Activated CD4-positive, alpha-beta T cell treated with anti-CD3 and anti-CD28 coated beads, Interleukin-2, amount 50 U/mL, for 4 hours (primary cell): ENCODE measurements around the gene TAS2R1.

ENCODE experiments used
- DNase-seq, 2 experiments: peaks; one replicate each; pipeline ENCODE4 v3.0.0-alpha.2; 2020

Gene TAS2R1, protein sequence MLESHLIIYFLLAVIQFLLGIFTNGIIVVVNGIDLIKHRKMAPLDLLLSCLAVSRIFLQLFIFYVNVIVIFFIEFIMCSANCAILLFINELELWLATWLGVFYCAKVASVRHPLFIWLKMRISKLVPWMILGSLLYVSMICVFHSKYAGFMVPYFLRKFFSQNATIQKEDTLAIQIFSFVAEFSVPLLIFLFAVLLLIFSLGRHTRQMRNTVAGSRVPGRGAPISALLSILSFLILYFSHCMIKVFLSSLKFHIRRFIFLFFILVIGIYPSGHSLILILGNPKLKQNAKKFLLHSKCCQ

GRCh38 chr5:9630251-9630650 lies at the start of gene TAS2R1:
TAS2R1 (minus strand) TSS chr5:9630351; CDS start chr5:9630032, 319 bp downstream.
- DNase-seq = no peak

- DNase-seq = no peak
These were observed 40.2 kb upstream of the TAS2R1 start for GRCh38 chr5:9670371-9670770.

DNA sequence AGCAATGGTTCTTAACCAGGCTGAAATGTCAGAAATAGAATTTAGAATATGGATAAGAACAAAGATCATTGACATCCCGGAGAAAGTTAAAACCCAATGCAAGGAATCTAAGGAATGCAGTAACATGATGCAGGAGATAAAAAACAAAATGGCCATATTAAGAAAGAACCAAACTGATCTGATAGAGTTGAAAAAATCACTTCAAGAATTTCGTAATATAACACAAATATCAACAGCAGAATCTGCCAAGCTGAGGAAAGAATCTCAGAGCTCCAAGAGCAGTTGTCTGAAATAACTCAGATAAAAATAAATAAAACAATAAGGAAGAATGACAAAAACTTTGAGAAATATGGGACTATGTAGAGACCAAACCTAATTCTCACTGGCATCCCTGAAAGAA lies 37.8 kb upstream of the TAS2R1 start:
- no peak for DNase-seq

- DNase-seq = no peak
These were observed 33.7 kb upstream of the TAS2R1 start for GRCh38 chr5:9663891-9664290.

GRCh38 chr5:9661316-9662015 lies 31.3 kb upstream of the TAS2R1 start:
- DNase-seq = no peak

GRCh38 chr5:9658706-9659105 lies 28.6 kb upstream of the TAS2R1 start:
- DNase-seq = no peak

GRCh38 chr5:9657819-9658218 lies 27.7 kb upstream of the TAS2R1 start:
- DNase-seq = no peak

DNA sequence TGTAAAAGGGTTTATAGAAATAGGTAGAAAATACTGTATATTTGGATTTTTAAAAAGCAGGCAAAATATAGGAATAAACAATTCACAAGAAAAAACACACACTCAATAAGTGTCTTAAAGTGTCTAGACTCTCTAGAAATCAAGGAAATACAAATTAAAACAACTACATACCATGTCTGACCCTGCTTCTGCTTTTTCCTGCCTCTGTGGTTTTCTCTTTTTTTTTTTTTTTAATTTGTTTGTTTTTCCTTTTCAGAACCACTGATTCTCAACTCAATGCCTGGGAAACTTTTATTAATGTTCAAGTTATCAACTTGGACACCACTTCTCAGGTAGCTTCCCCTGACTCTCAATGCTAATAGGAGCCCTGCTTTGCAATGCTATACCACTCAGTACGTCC lies 25.5 kb upstream of the TAS2R1 start:
- no peak for DNase-seq

DNA sequence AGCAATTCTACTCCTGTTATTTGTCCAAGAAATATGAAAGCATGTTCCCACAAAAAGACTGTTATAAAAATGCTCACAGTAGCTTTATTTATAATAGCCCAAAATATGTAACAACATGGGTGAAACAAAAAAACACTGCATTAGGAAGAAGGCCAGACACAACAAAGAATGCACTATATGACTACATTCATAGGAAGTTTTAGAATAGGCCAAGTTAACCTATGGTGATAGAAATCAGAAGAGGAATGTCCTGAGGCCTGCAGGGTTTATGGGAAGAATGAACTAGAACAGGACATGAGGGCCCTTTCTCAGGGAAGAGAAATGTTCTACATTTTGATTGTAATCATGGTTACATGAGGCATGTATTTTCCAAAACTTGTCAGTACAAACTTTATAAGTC lies 24.7 kb upstream of the TAS2R1 start:
- DNase-seq = no peak

- DNase-seq = no peak
These were observed 23.7 kb upstream of the TAS2R1 start for GRCh38 chr5:9653811-9654210.

DNA sequence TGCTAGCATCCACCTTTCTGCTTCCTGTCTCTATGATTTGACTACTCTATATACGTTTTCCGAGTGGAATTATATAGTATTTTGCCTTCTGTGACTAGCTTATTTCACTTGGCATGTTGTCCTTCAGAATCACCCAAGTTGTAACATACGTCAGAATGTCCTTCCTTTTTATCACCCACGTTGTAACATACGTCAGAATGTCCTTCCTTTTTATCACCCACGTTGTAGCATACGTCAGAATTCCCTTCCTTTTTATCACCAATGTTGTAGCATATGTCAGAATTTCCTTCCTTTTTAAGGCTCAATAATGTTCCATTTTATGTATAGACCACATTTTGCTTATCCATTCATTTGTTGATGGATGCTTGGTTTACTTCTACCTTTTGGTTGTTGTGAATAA lies 22.9 kb upstream of the TAS2R1 start:
- DNase-seq = no peak

- DNase-seq = no peak
These were observed 22.1 kb upstream of the TAS2R1 start for GRCh38 chr5:9652295-9652694.

- DNase-seq = no peak
These were observed 16.7 kb upstream of the TAS2R1 start for GRCh38 chr5:9646843-9647242.

- no peak for DNase-seq
These were observed 14.5 kb upstream of the TAS2R1 start for GRCh38 chr5:9644630-9645029.

DNA sequence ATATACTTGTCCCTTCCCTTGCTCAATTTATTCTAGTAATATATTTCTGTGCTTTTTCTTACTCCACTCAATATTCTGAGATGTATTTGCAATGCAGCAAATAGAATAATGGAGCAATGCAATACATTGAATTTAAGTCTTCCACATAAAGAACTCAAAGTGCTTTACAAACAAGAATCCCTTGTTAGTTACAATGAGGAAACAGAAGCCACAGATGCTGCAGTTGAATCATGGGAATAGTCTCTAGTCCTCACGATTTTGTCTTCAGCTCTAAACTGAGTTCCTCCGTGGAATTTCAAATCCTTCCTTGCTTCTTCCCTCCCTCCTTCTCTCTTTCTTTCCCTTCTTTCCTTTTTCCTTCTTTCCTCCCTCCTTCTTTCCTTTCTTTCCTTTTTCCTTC lies 12.5 kb upstream of the TAS2R1 start:
- DNase-seq = no peak

- DNase-seq = no peak
These were observed 11.7 kb upstream of the TAS2R1 start for GRCh38 chr5:9641806-9642355.

DNA sequence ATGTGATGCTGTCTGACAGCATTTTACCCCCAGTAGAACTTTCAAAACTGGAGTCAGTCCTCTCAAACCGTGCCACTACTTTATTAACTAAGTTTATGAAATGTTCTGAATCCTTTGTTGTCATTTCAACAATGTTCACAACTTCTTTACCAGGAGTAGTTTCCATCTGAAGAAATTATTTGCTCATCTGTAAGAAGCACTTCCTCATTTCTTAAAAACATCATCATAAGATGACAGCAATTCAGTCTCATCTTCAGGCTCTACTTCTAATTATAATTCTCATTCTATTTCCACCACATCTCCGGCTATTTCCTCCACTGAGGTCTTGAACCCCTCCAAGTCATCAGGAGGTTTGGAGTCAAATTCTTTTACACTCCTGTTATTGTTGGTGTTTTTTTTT lies 2.3 kb upstream of the TAS2R1 start:
- no peak for DNase-seq

DNA sequence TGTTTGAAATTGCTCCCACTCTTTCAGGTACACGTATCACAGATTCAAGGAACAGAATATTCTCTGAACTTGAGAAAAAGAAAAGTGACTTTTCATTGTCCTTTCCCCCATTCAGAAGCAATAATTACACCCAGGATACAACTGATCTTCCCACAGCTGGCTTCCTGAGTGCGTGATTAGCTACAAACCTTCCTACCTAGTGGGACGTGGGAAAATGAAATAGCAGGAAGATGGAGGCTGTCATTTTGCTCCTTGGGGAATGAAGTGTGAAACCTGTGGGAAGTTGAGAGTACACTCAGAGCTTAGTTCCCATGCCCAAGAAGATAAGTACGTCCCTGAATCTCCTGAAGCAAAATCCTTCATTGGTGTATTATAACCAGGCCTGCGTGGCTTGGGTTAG lies 2.6 kb downstream of the TAS2R1 start:
- no peak for DNase-seq

GRCh38 chr5:9626955-9627354 lies 3.2 kb downstream of the TAS2R1 start:
- DNase-seq = no peak

- DNase-seq = no peak
These were observed 4.4 kb downstream of the TAS2R1 start for GRCh38 chr5:9625731-9626130.

DNA sequence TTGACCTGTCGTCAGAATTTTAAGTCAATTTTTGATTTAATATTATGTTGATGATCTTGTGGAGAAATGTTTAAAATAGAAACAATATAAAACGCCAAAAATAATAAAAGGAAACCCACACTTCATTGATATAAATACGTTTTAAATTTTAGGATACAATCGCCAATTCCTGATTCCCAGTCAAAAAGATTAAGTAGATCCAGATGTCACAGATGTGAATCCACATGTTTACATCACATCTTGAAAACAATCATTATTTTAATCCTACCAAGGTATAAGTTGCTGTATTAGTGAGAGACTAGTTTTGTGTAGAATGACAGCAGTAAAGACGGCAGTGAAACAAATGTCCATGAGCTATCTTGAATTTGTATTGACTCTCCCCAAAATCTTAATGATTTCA lies 4.9 kb downstream of the TAS2R1 start:
- no peak for DNase-seq

- DNase-seq = no peak
These were observed 5.8 kb downstream of the TAS2R1 start for GRCh38 chr5:9624196-9624947.

DNA sequence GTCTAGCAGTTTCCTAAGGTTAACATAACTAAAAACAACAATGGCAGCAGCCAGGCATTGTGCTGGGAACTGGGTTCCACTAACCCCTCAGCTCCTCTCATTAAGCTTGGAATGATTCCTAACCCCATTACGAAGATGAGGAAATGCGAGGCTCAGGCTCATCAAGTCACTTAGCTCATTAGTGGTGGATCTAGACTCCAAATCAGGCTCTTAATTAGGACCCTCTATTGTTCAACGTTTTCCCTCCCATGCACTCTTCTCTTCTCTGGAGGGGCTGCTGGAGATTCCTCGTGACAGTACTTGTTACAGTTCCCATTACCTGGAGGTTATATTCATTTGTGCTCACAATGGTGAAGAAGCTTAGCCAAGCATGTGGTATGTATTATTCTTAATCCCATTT lies 6.5 kb downstream of the TAS2R1 start:
- no peak for DNase-seq

- DNase-seq = no peak
These were observed 7.2 kb downstream of the TAS2R1 start for GRCh38 chr5:9622971-9623421.
